Measurements from ENCODE around the gene PIK3R3.

- TF ChIP-seq POLR2A (IDR thresholded peaks at IDR 0.05), result no peak
- TF ChIP-seq, protein P1, sequence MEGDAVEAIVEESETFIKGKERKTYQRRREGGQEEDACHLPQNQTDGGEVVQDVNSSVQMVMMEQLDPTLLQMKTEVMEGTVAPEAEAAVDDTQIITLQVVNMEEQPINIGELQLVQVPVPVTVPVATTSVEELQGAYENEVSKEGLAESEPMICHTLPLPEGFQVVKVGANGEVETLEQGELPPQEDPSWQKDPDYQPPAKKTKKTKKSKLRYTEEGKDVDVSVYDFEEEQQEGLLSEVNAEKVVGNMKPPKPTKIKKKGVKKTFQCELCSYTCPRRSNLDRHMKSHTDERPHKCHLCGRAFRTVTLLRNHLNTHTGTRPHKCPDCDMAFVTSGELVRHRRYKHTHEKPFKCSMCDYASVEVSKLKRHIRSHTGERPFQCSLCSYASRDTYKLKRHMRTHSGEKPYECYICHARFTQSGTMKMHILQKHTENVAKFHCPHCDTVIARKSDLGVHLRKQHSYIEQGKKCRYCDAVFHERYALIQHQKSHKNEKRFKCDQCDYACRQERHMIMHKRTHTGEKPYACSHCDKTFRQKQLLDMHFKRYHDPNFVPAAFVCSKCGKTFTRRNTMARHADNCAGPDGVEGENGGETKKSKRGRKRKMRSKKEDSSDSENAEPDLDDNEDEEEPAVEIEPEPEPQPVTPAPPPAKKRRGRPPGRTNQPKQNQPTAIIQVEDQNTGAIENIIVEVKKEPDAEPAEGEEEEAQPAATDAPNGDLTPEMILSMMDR (IDR thresholded peaks at IDR 0.05), result no peak
Measured at GRCh38 chr1:46081619-46082018, 50.8 kb downstream of the PIK3R3 start.
